ENCODE measurements around the gene CHRNA3. TPM values are rescaled to one million over a fixed set of nuclear protein-coding genes. Genes with fewer than 3 reads are reported as not detected.

Gene CHRNA3
- total and polyA plus RNA-seq, 12 donors, result 0.04 to 9.2 (median 0.54) TPM; not detected in 4

DNA sequence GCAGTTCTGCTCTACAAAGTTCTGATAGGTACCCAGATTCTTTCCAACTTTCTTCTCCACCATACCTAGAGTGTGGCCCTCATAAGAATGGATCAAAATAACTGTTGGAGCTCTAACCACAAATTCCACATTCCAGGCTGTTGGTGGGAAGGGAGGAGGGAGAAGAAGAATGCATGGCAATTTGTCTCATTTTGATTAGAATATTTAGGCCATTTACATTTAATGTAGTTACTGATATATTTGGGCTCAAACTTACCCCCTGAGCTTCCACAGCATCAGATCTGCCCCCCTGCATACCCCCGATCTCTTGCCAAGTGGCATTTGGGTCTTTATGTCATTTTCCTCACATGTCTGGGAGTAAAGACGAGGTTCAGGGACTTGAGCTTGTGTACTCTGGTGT is 12.6 kb upstream of the CHRNA3 start:
- Histone ChIP-seq H3K9me3 (peaks cover 0 to 19% (median 0%) of the 10 kb centered on the region in 11 donors), H3K27ac (no peak overlapping the region), H3K4me1 (no peaks in the 10 kb centered on the region), H3K36me3 (no peaks in the 10 kb centered on the region), H3K27me3 (peaks cover 0 to 11% (median 3%) of the 10 kb centered on the region in 7 donors), H3K4me3 (no peak overlapping the region)
- ATAC-seq, result no peak
- no peak for DNase-seq
- intact Hi-C loops (cut with DNase I), result loop anchor here in 2 of 10 donors (10.0 kb wide), 2 partner anchors 61 to 551 kb away; no protein-coding TSS in a partner anchor
- no peak for TF ChIP-seq CTCF (IDR thresholded peaks at IDR 0.05)
- WGBS, 2 donors, result 95 to 97% methylated on average over 2 of the region's 2 CpGs

DNA sequence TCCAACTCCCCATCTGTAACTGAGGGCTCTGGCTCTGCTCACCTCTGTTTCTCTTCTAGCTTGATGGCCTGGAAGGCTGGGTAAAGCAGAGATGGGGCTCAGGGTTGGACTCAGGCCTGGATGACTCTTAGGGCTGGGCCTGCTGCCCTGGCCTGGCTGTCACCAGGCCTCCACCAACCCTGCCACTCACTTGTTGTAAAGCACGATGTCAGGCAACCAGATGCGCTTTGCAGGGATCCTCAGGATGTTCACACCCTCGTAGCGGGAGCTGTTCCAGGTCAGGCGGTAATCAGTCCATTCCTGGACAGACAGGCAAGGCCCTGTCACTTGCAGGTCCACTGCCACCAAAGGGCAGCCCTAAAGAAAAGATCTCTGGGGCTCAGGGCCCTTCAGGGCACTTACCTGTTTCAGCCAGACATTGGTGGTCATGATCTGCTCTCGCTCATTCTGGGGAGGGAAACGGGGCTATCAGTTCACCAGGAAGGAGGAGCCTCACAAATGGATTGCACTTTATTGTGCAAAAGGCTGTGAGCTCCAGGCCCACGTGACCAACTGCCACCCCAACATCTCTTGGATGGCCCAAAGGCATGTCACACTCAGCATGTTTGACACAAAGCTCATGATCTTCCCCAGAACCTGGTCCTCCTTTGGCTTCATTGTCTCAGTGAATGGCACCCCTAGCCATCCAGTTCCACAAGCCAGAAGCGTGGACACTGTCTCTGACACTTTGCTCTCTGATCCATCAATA is 10.3 kb upstream of the CHRNA3 start:
- H3K4me1 ChIP-seq, result no peaks in the 10 kb centered on the region
- 69 to 77% methylated on average over 9 of the region's 9 CpGs for WGBS, 2 donors
- peaks cover 0 to 30% (median 19%) of the 10 kb centered on the region in 7 donors for H3K27me3 ChIP-seq
- TF ChIP-seq CTCF (IDR thresholded peaks at IDR 0.05), result no peak
- intact Hi-C loops (cut with DNase I), result loop anchor here in 2 of 10 donors (10.0 kb wide), 2 partner anchors 64 to 554 kb away; no protein-coding TSS in a partner anchor
- H3K9me3 ChIP-seq, result peaks cover 0 to 19% (median 0%) of the 10 kb centered on the region in 11 donors
- DNase-seq (no peak), ATAC-seq (no peak)
- H3K27ac ChIP-seq, result no peak overlapping the region
- H3K4me3 ChIP-seq, result no peak overlapping the region
- no peaks in the 10 kb centered on the region for H3K36me3 ChIP-seq

- H3K27ac ChIP-seq, result no peak overlapping the region
Observed at GRCh38 chr15:78629716-78630065, 8.9 kb upstream of the CHRNA3 start.

More at GRCh38 chr15:78629716-78630065, 8.9 kb upstream of the CHRNA3 start:
- peaks cover 0 to 38% (median 26%) of the 10 kb centered on the region in 7 donors for H3K27me3 ChIP-seq
- no peak for TF ChIP-seq CTCF (IDR thresholded peaks at IDR 0.05)
- no peak overlapping the region for H3K4me3 ChIP-seq
- H3K4me1 ChIP-seq, result no peaks in the 10 kb centered on the region
- H3K36me3 ChIP-seq, result no peaks in the 10 kb centered on the region
- peaks cover 0 to 19% (median 0%) of the 10 kb centered on the region in 11 donors for H3K9me3 ChIP-seq
- no peak for ATAC-seq
- intact Hi-C loops (cut with DNase I), result loop anchor here in 3 of 10 donors (5.0 to 10.0 kb wide), 3 partner anchors 65 to 555 kb away; no protein-coding TSS in a partner anchor
- 91 to 95% methylated on average over 12 of the region's 12 CpGs for WGBS, 2 donors
- DNase-seq, result no peak

Data from heart right ventricle (tissue), 16 donors.